Parathyroid adenoma (tissue), 2 donors: ENCODE results near the gene PROZ.

Experiments
- H2AFZ ChIP-seq: fragments of 300-600 bp; sonication (generic); one replicate; pipeline ENCODE4 v1.7.0; 2017; ENCODE audit warnings: antibody characterized with exemption, mild to moderate bottlenecking
- H3K27ac ChIP-seq: fragments of 300-600 bp; sonication (generic); one replicate; pipeline ENCODE4 v1.7.0; 2017
- H3K27me3 ChIP-seq: fragments of 300-600 bp; sonication (generic); one replicate; pipeline ENCODE4 v1.7.0; 2017; ENCODE audit warnings: low read length; ENCODE audit not compliant: control insufficient read depth, insufficient read depth
- H3K36me3 ChIP-seq: fragments of 300-600 bp; sonication (generic); one replicate; pipeline ENCODE4 v1.7.0; 2017; ENCODE audit warnings: low read length; ENCODE audit not compliant: control insufficient read depth, insufficient read depth
- H3K4me1 ChIP-seq: fragments of 300-600 bp; sonication (generic); one replicate; pipeline ENCODE4 v1.7.0; 2017; ENCODE audit warnings: control low read depth
- H3K4me2 ChIP-seq: fragments of 300-600 bp; sonication (generic); one replicate; pipeline ENCODE4 v1.7.0; 2017; ENCODE audit warnings: low read length
- H3K4me3 ChIP-seq: fragments of 300-600 bp; sonication (generic); one replicate; pipeline ENCODE4 v1.7.0; 2017; ENCODE audit warnings: low read depth, low read length
- H3K79me2 ChIP-seq: fragments of 300-600 bp; sonication (generic); one replicate; pipeline ENCODE4 v1.7.0; 2017; ENCODE audit warnings: control low read depth
- H3K9ac ChIP-seq: fragments of 300-600 bp; sonication (generic); one replicate; pipeline ENCODE4 v1.7.0; 2017; ENCODE audit warnings: mild to moderate bottlenecking
- H3K9me3 ChIP-seq: fragments of 300-600 bp; sonication (generic); one replicate; pipeline ENCODE4 v1.7.0; 2017; ENCODE audit warnings: low read length; ENCODE audit not compliant: control insufficient read depth
- CTCF ChIP-seq: fragments of 300-600 bp; sonication (generic); IDR thresholded peaks from one replicate; pipeline ENCODE4 v1.7.0; 2017; ENCODE audit warnings: antibody characterized with exemption, mild to moderate bottlenecking
- donor health status: primary hyperparathyroidism.

Gene PROZ

GRCh38 chr13:113183450-113184129, 25.1 kb downstream of the PROZ start:
- no peaks in the 10 kb centered on the region for H3K36me3 ChIP-seq
- no peak overlapping the region for H3K4me3 ChIP-seq
- no peak overlapping the region for H3K27ac ChIP-seq
- H3K4me1 ChIP-seq, result no peaks in the 10 kb centered on the region
- no peaks in the 10 kb centered on the region for H3K27me3 ChIP-seq
- H2AFZ ChIP-seq, result no peak overlapping the region
- H3K79me2 ChIP-seq, result peaks cover 3% of the 10 kb centered on the region
- no peak overlapping the region for H3K4me2 ChIP-seq
- TF ChIP-seq CTCF, result no peak
- no peak overlapping the region for H3K9ac ChIP-seq
- H3K9me3 ChIP-seq, result no peaks in the 10 kb centered on the region

GRCh38 chr13:113184568-113185440, 26.4 kb downstream of the PROZ start:
- Histone ChIP-seq H3K27ac (no peak overlapping the region), H3K36me3 (no peaks in the 10 kb centered on the region), H3K4me1 (no peaks in the 10 kb centered on the region), H3K79me2 (peaks cover 3% of the 10 kb centered on the region), H3K27me3 (no peaks in the 10 kb centered on the region), H3K4me3 (no peak overlapping the region), H3K9ac (no peak overlapping the region), H2AFZ (no peak overlapping the region), H3K4me2 (no peak overlapping the region), H3K9me3 (no peaks in the 10 kb centered on the region)
- TF ChIP-seq CTCF, result no peak

GRCh38 chr13:113186061-113186900, 27.8 kb downstream of the PROZ start:
- no peak for TF ChIP-seq CTCF
- H3K4me3 ChIP-seq, result no peak overlapping the region
- H3K79me2 ChIP-seq, result peaks cover 3% of the 10 kb centered on the region
- H2AFZ ChIP-seq, result no peak overlapping the region
- H3K27ac ChIP-seq, result peak overlapping the region; percentile 42
- H3K4me1 ChIP-seq, result no peaks in the 10 kb centered on the region
- no peak overlapping the region for H3K4me2 ChIP-seq
- no peaks in the 10 kb centered on the region for H3K36me3 ChIP-seq
- no peaks in the 10 kb centered on the region for H3K27me3 ChIP-seq
- H3K9me3 ChIP-seq, result no peaks in the 10 kb centered on the region
- H3K9ac ChIP-seq, result no peak overlapping the region

GRCh38 chr13:113187263-113187669, 28.8 kb downstream of the PROZ start:
- no peak overlapping the region for H3K4me3 ChIP-seq
- H3K79me2 ChIP-seq, result peaks cover 3% of the 10 kb centered on the region
- no peak overlapping the region for H3K9ac ChIP-seq
- H3K4me1 ChIP-seq, result no peaks in the 10 kb centered on the region
- H2AFZ ChIP-seq, result no peak overlapping the region
- TF ChIP-seq CTCF, result no peak
- H3K4me2 ChIP-seq, result no peak overlapping the region
- H3K27me3 ChIP-seq, result no peaks in the 10 kb centered on the region
- no peaks in the 10 kb centered on the region for H3K9me3 ChIP-seq
- H3K36me3 ChIP-seq, result no peaks in the 10 kb centered on the region
- peak overlapping the region; percentile 42 for H3K27ac ChIP-seq
